AG09309 (cell line): ENCODE results near the gene CDH20.

Experiments used
- DNase-seq: peaks from one replicate; pipeline ENCODE4 v3.0.0-alpha.2; 2010; ENCODE audit warnings: low read depth
- H3K4me3 ChIP-seq: 2 replicates; pipeline ENCODE4 v1.5.1; 2011; ENCODE audit warnings: mild to moderate bottlenecking, low read depth, low read length, moderate library complexity; ENCODE audit not compliant: control insufficient read depth
- TF ChIP-seq, protein P1 (sequence below): IDR thresholded peaks from 2 replicates; pipeline ENCODE4 v1.5.1; 2011; ENCODE audit warnings: mild to moderate bottlenecking, low read depth, low read length, inconsistent platforms; ENCODE audit not compliant: insufficient read depth, control insufficient read depth; ENCODE audit errors: missing control alignments

The CDH20 gene

DNA sequence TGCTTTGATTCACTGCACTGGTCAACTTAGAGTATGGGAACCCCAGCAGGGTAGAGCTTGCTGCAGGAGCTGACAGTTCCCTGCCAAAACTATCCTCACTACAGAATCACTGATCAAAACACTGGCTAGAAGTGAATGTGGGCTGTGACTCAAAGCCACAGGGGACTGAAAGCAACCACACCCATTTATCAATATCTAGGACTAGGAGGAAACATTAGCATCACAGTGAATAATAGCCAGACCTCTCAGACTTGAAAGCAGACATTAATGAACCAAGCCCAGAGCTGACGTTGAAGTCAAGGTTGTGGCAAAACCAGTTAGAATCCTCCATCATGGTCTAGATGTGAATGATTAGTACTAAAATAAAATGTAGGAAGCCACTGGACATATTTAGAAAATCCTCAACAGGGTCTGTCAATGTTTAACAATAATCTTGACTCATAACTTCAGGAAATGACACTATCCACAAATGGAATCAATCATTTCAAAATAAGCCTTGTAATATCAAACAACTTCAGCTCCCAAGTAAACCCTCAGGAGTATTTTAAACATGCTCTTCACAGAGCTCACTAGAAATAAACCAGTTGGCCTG is 131.4 kb downstream of the CDH20 start:
- no peak for DNase-seq
- TF ChIP-seq, protein P1, sequence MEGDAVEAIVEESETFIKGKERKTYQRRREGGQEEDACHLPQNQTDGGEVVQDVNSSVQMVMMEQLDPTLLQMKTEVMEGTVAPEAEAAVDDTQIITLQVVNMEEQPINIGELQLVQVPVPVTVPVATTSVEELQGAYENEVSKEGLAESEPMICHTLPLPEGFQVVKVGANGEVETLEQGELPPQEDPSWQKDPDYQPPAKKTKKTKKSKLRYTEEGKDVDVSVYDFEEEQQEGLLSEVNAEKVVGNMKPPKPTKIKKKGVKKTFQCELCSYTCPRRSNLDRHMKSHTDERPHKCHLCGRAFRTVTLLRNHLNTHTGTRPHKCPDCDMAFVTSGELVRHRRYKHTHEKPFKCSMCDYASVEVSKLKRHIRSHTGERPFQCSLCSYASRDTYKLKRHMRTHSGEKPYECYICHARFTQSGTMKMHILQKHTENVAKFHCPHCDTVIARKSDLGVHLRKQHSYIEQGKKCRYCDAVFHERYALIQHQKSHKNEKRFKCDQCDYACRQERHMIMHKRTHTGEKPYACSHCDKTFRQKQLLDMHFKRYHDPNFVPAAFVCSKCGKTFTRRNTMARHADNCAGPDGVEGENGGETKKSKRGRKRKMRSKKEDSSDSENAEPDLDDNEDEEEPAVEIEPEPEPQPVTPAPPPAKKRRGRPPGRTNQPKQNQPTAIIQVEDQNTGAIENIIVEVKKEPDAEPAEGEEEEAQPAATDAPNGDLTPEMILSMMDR, result no peak
- H3K4me3 ChIP-seq, result no peak overlapping the region

DNA sequence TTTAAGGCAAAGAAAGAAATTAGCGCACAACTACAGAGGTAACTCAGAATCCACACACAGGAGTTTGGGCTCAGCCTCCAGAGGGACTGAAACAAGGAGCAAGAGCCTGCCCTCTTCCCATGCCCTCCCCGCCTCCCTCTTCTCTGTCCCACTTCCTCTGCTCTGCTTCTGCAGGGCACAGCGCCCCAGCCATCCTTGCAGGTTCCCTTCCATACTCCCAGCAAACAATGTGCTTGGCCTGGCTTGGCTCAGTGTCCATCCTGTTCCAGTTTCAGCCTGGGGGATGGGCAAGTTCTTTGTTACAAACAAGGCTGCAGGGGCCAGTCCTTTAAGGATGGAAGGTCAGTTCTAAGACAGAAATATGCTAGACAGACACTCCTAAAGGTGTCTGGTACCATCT is 133.5 kb downstream of the CDH20 start:
- no peak overlapping the region for H3K4me3 ChIP-seq
- no peak for DNase-seq
- TF ChIP-seq, protein P1, result no peak

DNA sequence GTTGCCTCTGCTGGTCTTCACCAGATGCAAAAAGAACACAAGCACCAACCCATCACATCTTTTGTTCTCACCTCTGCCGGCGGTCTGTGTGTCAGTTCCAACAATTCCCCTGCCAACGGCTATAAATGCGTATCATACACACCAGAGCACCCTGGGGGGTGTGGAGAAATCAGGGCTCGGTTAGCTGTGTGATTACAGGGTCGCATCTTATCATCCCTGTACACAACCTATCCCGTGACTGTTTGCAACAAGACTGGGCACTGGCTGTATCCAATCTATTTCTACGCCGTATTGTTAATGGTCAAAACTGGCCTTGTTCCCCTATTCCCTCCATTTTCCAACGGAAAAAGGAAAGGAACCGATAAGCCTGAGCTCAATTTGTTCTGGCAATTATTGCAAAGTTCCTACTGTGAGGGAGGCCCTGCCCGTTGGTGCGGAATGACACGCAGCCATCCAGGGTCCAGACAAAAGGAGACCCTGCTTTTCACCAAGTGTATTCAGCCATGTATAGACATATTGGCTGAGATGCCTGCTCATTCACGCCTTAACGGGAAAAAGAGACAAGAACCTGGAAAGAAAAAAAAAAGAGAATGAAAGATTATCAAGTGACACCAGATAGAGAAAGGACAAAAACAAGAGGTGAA is 136.9 kb downstream of the CDH20 start:
- no peak overlapping the region for H3K4me3 ChIP-seq
- DNase-seq, result no peak
- TF ChIP-seq, protein P1, result no peak

GRCh38 chr18:61471541-61471940 is 138.3 kb downstream of the CDH20 start:
- DNase-seq, result no peak
- TF ChIP-seq, protein P1, result no peak
- H3K4me3 ChIP-seq, result no peak overlapping the region

GRCh38 chr18:61471942-61472341 is 138.7 kb downstream of the CDH20 start:
- TF ChIP-seq, protein P1, result no peak
- no peak overlapping the region for H3K4me3 ChIP-seq
- DNase-seq, result no peak

GRCh38 chr18:61474341-61474740 is 141.1 kb downstream of the CDH20 start:
- no peak for DNase-seq
- H3K4me3 ChIP-seq, result no peak overlapping the region
- TF ChIP-seq, protein P1, result no peak
